Putamen (tissue), 1 donor: Measurements from ENCODE around the gene BAK1.
"Not testable (repeated sequence)": the region's sequence is repeated elsewhere in the genome, so short reads cannot be mapped to it uniquely, and the experiment has no call there.

ENCODE experiments used
- DNase-seq: peaks from one replicate; pipeline ENCODE4 v3.0.0-alpha.2; 2016; ENCODE audit warnings: low spot score

The BAK1 gene

DNA sequence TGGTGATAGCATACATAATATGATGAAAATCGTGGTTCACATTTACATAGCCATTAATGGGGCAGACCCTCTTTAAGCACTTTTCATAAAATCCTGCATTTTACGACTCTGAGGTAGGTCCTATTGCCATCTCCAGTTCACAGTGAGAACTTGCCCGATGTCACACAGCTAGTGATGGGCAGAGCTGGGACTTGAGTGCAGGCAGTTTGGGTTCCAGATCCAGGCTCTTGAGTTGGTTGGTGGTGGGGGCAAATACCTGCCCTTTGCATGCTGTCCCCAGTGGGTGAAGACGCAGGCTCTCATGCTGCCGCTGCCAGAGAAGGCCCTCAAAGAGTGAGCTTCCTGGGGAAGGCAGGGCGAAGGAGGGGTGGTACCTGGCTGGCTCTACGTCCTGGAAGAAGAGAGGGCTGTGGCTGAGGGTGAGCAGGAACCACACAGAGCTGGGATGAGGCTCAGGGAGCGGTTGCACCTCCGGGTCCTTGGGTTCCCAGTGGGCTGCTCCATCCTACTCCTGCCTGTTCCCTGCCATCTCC, 6.1 kb upstream of the BAK1 start:
- DNase-seq, result no peak

DNA sequence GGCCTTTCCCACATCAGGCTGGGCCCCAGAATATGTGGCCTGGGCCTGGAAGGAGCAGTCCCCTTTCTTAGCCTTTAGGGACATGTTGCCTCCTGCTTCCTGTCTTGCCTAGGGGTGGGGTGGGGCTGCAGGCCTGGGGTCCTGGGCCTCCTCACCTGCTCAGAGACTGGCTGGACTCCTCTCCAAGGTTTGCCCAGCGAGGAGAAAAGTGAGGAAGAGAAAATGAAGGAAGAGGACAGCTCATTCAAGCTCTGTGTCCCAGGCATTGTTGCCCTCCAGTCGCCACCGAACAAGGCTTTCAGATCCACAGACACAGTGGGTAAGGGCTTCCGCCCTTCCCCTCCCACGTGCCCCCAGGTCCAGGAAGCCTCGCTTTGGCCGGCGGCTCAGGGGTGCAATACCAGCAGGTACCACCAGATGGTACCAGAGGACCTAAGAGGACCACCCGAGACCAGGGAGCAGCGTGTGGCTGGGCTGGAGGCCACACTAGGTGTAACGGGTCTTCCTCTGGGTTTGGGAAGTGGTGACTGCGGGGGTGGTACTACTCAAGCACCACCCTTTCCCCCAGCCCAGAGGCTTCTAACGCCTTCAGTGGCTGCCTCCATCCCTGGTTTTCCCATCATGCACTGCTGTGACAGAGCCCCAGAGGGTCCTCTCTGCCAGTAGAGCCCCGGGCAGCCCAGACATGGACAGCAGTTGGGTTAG, 5.5 kb upstream of the BAK1 start:
- peak; percentile 55 for DNase-seq

DNA sequence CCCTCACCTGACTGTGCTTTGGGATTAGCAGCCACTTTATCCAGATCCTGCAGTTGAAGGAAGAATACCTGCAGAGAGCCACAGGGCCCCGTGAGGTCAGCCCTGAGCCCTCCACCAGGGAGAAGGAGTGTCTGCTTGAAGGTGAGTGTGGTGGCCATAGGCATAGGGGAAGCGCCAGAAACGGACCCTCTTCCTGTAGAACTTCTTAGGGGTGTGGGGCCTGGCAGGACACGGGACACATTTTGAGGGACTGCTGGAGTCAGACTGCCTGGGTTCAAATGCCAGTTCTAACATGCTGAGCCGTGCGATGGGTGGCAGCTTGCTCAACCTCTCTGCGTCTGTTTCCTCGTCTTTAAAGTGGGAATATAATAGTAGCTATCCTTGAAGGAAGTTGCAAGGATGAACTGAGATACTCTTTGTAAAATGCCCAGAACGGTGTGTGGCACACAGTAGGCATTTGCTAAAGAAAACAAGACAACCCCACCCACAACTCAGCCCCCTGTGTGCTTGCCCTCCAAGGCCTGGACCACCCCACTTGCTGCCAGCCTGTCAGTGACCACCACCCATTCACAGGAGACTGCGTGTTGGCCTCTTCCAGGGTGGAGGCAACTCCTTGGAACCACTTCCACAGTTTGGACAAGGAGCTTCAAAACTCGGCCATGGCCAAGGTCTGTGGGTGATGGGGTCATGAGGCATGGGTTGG, 4.8 kb upstream of the BAK1 start:
- no peak for DNase-seq

DNA sequence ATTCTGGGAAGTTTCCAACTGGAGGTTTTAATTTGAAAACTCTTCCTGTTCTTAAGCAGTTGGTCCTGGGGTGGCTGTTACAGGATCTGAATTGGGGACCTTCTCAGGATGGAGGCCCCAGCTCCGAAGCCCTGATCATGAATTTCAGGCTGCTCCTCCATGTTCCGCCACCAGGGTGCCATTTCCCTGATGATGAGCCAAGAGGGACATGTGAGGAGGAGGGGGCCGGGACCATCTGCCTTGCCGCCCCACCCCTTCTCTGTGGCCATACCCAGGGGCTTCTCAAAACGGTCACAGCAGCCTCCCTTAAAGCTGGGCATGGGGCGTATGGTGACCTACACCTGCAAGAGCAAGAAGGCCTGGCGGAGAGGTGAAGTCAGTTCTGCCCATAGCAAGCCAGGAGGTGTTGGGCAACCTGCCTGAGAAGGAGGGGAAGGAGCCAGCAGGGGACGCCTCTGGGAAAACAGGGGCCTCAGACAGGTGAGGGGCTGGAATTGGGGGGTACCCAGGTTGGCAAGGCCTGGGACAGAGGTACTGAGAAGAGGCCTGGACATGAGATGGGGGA, 3.6 kb upstream of the BAK1 start:
- DNase-seq, result no peak

DNA sequence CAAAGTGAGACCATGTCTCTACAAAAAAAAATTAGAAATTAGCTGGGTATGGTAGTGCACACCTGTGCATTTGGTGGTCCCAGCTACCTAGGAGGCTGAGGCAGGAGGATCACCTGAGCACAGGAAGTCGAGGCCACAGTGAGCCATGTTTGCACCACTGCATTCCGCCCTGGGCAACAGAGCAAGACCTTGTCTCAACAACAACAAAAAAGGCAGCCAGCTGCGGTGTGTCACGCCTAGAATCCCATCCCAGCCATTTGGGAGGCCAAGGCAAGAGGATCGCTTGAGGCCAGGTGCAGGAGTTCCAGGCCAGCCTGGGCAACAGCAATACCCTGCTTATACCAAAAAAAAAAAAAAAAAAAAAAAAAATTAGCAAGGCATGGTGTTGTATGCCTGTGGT, 1.1 kb upstream of the BAK1 start:
- no peak for DNase-seq

DNA sequence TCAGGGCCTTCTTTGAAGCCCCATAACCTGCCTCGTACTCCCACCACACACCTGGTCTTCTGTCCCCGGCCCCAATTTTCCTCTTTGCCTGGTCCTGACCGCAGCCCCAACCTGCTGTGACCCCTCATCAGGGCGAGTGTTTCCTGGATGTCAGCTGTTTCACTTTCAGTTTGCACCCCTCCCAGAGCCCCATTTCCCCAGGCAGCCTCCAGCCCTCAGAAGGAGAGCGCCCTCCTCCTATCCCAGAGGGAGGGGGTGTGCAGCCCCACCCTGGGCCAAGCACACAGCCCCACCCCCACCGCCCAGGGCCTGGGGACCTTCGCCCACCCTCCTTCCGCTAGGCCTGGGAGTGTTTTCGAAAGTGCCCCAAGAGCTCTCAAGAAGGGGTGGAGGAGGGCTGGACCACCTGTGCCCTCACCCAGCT, 1.5 kb downstream of the BAK1 start:
- DNase-seq, result no peak

DNA sequence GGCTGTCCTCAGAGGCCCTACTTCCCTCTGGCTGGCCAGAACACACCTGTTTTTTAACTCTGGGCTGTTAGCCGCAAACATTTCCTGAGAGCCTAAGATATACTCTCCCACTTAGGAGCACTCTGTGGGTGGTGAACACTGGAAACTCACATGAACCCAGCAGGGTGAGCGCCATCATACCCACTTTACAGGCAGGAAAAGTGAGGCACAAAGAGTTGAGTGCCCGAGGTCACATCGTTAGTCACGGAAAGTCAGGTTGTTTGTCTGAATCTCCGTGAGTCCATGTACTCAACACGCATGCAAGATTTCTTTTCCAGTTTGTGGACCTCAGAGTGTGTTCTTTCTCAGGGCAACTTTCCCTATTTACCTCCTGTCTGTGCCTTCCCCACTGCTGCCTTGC, 1.9 kb downstream of the BAK1 start:
- no peak for DNase-seq

DNA sequence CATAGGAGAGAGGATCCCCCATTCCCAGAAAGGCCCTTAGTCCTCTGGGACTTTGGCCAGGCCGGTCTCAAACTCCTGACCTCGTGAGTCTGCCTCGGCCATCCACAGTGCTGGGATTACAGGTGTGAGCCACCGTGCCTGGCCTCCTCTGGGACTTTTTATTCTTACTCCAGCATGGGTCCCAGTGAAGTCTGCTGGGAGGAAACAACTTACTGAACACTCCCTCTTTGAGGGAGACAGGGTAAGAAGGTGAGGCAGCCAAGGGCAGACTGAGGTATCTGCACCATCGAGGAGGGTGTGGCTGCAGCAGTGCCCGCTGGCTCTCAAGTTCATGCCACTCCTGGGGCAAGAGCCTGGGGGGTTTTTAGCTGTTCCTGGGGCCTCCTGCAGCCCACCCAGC, 2.4 kb downstream of the BAK1 start:
- no peak for DNase-seq

DNA sequence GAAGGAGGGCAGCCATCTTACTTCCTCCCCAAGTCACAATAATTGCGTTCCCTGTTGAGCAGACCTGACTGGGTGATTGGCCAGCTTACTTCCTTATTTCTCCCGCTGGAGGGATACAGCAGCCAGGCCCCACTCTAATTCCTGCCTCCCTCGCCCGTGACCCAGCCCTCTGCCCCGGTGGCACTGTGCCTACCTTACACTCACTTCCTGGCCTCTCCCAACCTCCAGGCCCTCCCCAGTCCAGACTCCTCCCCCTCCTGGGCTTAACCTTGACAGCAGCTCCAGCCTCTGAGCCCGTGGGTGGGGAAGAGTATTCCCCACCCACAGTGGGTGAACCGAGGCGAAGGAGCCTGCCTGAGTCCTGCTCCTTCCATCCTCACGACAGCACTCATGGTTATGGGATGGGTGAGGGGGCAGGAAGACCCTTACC, 3.0 kb downstream of the BAK1 start:
- DNase-seq, result no peak

DNA sequence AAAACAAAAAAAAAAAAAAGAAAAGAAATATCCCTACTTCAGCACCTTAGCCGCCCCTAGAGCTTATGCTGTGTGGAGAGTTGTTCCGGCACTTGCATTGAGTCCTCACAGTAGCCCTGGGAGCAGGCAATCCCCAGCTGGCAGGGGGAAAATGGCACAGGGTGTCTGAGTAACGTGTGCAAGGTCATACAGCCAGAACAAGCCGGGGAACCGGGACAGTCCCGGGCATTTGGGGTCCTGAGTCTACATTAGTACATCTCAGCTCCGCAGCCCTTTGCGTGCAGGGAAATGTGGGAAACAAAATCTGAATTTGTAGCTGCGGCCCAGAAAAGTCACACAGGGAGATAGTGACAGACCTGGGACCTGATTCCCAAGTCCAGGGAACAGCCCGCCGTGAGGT, 3.4 kb downstream of the BAK1 start:
- DNase-seq, result no peak

DNA sequence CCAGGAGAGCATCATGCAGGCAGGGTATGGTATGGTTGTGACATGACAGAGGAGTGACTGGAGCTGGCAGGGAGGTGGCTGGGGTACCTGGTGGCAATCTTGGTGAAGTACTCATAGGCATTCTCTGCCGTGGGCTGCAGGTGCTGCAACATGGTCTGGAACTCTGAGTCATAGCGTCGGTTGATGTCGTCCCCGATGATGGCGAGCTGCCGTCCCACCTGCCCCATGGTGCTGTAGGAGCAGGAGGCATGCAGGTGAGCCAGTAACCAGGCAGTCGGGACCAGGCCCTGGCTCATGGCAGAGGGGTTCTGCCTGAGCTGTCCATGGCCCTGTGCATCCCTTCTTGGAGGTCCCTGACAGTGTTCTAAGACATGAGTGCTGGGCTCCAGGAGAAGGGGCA, 4.9 kb downstream of the BAK1 start:
- no peak for DNase-seq

DNA sequence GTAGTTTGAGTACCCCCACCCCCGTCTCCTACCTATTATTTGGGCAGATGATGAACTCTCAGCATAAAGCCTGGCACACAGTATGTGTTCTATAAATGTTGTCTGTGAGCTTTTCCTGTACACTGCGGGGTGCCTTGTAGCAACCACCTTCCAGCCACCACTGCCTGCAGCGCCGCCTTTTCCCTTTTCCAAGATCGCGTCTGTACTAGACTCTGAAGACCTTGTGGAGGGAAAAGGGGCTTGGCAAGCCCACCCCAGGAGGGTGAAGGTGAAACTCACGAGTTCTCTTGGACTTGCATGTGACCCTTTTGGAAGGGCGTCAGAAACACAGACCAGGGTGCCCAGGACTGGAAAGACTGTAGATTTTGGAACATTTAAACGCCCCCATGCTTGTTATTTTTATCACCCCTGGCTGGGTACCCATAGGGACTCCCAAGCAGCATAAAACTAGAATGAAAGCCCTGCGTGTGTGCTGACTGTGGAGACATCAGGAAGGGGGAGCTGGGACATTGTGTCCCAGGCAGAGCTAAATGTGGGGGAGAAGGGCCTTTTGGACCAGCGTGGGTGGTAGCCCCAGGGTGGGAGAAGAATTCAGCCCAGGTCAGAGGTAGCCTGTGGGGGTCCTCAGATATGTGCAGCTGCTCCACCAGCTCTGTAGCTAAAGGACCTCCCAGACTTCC, 8.3 kb downstream of the BAK1 start:
- DNase-seq, result no peak

DNA sequence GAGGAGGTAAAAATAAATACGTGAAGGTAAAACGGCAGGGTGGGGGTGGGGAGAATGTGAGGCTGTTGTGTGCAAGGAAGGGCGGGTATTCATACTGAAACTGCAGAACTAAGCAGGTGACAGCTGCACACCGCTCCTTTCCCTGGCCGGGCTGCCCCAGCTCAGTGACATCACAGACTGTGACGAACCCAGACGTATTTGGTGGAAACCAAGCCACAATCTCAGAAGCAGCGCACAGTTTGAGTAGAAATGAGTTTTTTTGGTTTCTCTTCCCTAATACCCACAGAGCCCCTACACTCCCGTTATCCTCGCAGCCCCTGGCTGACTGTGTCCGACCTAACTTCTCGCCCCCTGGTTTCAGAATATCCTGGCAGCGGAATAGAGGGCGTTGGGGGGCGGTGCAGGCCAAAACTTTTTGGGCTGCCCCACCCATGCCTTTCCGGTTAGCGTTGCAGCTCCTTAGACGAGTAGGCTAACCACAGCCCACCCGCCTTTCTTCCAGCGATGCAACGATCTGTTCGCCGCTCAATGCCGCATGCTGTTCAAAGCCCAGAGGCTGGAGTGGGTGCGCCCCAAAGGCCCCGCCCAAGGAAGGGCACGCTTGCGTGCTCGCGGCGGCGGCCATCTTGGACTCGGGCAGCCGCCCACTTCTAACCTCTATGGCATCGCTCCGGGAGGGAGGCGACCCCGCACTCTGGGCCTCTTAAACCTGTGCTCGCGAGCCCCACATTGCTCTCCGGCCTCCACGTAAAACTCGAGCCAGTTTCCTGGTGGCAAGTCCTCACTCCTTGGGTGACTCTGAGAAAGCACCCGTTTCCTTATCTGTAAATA, 9.1 kb downstream of the BAK1 start:
- DNase-seq, result peak; percentile 86

DNA sequence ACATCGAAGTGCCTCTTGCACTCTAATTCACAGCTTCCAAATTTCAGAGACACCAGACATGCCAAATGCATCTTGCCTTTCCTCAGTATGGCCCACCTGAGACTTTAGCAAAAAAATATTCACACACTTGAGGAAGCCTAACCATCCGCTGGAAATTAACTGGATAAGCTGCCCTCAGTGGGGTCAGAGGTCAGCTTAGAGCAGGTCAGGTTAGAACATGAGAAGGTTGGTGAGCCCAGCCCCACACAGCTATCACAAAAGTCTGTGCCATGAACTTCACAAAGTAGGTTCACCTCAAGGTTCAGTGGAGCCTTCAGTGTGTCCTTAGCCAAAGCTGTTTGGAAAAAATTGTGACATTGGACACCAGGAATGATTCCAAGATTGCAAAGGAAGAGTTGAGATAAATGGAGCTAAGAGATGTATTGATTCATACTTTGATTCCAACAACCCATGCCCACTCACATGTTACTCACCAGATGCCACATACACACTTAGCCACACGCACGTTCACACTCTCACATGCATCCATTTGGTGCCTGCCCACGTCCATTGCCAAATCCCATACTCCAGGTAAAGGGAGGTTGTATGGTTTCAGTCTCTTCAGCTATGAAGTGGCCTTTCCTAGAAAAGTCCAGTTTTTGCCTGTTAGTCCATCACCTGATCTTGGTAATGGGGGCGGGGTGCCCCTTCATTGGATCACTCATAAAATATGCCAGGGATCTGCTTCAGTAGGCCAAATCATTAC, 11.1 kb downstream of the BAK1 start:
- no peak for DNase-seq

DNA sequence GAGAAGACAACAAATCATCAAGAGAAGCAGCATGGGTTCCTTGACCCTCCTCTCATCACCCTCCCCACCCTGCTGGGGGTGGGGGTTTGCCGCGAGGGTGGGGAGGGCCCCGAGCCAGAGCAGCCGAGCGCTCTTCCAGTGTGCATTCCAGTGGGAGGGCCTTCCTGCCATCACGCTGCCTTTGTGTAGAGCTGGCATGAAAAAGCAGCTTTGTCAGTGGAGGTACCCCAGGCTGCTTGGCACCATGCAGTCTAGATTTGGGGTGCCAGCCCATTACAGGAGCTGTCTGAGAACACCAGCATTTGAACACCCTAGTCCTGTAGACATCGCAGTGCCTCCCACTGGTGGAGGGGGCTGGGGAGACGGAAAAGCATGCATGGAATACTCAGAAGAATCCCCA, 12.2 kb downstream of the BAK1 start:
- DNase-seq, result no peak

DNA sequence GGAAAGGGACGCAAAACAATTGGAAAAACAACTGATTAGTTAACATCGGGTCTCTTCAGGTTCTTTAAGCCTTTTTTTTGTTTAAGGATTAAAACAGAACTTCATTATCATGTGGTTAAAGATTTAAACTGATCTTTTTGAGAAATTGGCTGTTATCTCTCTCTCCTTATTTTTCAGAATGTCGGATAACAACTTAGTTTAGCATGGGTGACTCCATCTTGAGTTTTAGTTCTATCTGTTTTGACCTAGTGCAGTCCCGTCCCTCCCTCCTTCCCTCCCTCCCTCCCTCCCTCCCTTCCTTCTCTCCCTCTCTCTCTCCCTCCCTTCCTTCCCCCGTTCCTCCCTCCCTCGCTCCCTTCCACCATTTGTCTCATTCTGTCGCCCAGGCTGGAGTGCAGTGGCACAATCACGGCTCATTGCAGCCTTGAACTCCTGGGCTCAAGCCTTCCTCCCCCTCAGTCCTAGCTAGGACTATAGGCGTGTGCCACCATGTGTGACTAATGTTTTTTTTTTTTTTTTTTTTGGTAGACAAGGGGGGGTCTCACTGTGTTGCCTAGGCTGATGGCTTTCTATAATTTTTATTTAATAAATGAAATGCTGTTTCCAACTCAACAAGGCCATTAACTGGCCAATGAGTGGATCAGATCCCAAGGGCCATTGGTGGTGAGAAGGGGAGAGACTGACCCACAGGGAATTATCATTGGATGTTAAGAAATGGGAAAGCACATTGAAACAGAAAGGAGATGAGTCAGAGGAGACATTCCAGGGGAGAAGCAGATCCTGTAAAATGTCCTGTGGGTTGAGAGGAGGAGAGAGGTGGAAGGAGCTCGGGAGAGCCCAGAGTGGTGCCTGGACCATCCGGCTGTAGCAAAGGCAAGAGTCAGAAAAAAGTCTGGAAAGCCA, 13.6 kb downstream of the BAK1 start:
- no peak for DNase-seq

DNA sequence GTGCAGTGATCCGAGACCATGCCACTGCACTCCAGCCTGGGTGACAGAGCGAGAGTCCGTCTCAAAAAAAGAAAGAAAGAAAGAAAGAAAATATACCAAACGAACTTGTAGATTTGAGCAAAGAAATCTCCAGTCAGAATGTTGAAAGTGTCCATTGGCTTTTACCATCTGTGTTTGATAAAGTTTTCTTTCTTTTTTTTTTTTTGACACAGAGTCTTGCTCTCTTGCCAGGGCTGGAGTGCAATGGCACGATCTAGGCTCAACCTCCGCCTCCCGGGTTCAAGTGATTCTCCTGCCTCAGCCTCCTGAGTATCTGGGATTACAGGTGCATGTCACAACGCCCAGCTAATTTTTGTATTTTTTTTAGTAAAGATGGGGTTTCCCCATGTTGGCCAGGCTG, 21.3 kb downstream of the BAK1 start:
- no peak for DNase-seq

DNA sequence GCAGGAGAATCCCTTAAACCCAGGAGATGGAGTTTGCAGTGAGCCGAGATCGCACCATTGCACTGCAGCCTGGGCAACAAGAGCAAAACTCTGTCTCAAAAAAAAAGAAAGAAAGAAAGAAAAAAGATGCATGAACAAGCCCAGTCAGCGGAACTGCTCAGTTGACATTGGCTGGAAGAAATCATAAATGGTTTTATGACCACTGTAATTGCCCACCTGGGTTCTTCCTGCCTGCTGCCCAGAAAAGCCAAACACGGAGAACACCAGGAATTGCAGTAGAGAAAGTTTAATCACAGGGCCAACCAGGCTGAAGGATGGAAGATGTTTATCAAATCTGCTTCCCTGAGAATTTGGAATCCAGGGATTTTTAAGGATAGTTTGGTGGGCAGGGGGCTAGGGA, 22.7 kb downstream of the BAK1 start:
- DNase-seq, result no peak

DNA sequence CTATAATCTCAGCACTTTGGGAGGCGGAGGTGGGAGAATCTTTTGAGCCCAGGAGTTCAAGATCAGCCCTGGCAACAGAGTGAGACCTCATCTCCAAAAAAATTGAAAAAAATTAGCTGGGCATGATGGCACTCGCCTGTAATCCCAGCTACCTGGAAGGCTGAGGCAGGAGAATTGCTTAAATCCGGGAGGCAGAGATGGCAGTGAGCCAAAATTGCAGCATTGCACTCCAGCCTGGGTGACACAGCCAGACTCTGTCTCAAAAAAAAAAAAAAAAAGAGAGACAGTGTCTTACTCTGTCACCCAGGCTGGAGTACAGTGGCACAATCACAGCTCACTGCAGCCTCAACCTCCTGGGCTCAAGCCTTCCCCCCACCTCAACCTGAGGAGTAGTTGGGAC, 27.2 kb downstream of the BAK1 start:
- DNase-seq, result not testable (repeated sequence)

DNA sequence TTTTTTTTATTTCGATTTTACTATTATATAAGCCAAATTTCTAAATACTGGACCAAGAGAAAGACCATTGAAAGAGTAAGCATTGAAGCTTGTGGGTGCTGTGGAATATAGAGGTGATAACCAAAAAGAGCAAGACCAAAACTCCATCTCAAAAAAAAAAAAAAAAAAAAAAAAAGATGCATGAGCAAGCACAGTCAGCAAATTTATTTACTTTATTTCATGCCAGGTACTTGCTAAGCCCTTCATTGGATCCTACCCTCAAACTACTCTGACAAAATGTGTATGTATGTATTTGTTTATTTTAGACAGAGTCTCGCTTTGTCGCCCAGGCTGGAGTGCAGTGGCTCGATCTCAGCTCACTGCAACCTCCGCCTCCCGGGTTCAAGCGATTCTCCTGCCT, 27.8 kb downstream of the BAK1 start:
- DNase-seq, result no peak
